ENCODE measurements around the gene SRMS.

The SRMS gene

DNA sequence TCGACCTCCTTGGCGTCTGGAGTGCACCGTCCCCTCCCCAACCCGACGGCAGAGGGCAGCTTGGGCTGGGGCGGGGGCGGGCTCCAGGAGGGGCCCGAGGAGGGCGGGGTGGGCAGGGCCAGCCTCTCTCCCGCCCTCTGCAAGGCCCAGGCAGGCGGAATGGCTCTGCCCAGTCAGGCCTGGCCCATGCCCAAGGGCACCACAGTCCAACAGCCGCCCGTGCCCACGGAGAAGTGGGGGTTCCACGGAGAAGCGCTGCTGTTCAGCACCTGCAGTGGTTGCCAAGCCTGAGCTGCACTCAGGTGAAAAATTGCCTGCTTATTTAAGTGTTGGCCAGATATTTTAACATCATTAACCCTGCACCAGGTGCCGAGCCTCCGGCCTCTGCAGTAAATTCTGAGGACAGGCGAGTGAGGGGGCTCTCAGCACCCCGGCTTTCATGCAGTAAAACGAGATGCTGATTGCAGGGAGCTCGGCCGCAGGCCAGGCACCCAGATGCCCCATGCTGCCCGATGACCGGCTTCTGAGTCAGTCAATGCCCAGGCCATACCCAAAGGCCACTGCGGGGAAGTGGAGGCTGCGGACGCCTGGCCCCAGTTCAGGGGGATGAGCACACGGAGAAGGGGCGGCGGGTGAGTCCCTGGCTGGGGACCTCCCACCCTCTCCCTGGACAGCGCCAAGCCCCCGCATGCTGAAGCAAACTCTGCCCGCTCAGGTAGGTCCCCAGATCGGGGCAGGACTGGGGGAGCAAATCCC, at the start of gene SRMS:
SRMS (minus strand) TSS at position 25 of the 756 bp plus-strand sequence. CDS start 286 bp downstream, outside the sequence.
- H3K9ac ChIP-seq (ENCODE audit: low read length): no peak within 1 kb of the TSS
- no peak within 1 kb of the TSS for H3K4me3 ChIP-seq (ENCODE audit: low read length)
- no peaks in the 10 kb centered on the region for H3K9me3 ChIP-seq (ENCODE audit: control insufficient read depth, low read length)
- no peaks in the 10 kb centered on the region for H3K36me3 ChIP-seq (ENCODE audit: control insufficient read depth, insufficient read depth, low read length, severe bottlenecking)
- no peak for DNase-seq (ENCODE audit: low read depth)
- H3K27me3 ChIP-seq (replicated peaks; ENCODE audit: control insufficient read depth, insufficient read depth, low read length): peaks cover 24% of the 10 kb centered on the region
- H3K4me1 ChIP-seq (ENCODE audit: control insufficient read depth, insufficient read depth, low read length): peaks cover 8% of the 10 kb centered on the region

DNA sequence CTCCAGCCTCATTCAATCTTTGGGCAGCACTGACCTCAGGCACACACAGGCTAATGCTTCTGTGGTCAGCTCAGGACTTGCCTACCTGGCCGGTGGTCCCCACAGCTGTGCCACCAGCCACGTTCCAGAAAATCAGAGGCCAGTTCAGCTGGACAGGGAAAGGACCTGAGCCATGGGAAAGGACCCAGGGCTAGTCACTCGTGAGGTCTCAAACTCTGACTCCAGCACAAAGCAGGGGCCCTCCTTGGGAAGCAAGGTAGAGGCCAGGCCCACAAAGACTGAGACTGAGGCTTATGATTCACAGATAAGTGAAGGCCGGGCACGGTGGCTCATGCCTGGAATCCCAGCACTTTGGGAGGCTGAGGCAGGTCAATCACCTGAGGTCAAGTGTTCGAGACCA, 48.9 kb upstream of the SRMS start:
- Histone ChIP-seq H3K9me3 (ENCODE audit: control insufficient read depth, low read length) (no peaks in the 10 kb centered on the region), H3K4me1 (ENCODE audit: control insufficient read depth, insufficient read depth, low read length) (peaks cover 6% of the 10 kb centered on the region), H3K9ac (ENCODE audit: low read length) (no peak overlapping the region), H3K4me3 (ENCODE audit: low read length) (no peak overlapping the region), H3K36me3 (ENCODE audit: control insufficient read depth, insufficient read depth, low read length, severe bottlenecking) (peaks cover 47% of the 10 kb centered on the region), H3K27me3 (replicated peaks; ENCODE audit: control insufficient read depth, insufficient read depth, low read length) (no peaks in the 10 kb centered on the region)
- DNase-seq (ENCODE audit: low read depth): no peak

GRCh38 chr20:63595416-63596127, 48.0 kb upstream of the SRMS start:
- H3K4me1 ChIP-seq (ENCODE audit: control insufficient read depth, insufficient read depth, low read length): peaks cover 6% of the 10 kb centered on the region
- H3K36me3 ChIP-seq (ENCODE audit: control insufficient read depth, insufficient read depth, low read length, severe bottlenecking): peaks cover 42% of the 10 kb centered on the region
- no peak overlapping the region for H3K4me3 ChIP-seq (ENCODE audit: low read length)
- no peaks in the 10 kb centered on the region for H3K27me3 ChIP-seq (replicated peaks; ENCODE audit: control insufficient read depth, insufficient read depth, low read length)
- no peak overlapping the region for H3K9ac ChIP-seq (ENCODE audit: low read length)
- DNase-seq (ENCODE audit: low read depth): no peak
- no peaks in the 10 kb centered on the region for H3K9me3 ChIP-seq (ENCODE audit: control insufficient read depth, low read length)

DNA sequence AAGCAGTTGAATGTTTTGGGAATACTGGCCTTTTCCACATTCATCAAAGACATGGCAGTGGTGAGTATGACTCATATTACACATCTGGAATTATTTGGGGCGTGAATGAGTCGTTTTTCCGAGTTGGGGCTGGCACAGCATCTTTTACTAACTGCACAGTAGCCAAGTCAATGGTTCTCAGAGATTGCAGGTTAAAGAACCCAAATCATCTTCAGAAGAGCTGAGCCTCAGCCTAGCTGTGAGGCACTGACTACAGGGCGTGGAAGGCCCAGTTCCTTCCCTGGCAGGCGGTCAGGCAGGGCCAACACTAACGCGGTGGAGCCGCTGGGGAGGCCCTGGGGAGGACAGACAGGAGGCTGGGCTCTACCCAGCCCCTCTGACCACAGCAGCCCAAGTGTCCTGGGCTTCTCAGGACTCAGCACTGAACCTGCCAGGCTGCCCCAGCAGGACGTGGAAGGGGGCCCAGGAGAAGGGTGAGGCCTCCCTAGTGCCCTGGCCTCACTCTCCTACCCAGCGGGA, 46.6 kb upstream of the SRMS start:
- Histone ChIP-seq H3K36me3 (ENCODE audit: control insufficient read depth, insufficient read depth, low read length, severe bottlenecking) (peaks cover 51% of the 10 kb centered on the region), H3K27me3 (replicated peaks; ENCODE audit: control insufficient read depth, insufficient read depth, low read length) (no peaks in the 10 kb centered on the region), H3K9me3 (ENCODE audit: control insufficient read depth, low read length) (no peaks in the 10 kb centered on the region), H3K4me3 (ENCODE audit: low read length) (no peak overlapping the region), H3K4me1 (ENCODE audit: control insufficient read depth, insufficient read depth, low read length) (peaks cover 6% of the 10 kb centered on the region), H3K9ac (ENCODE audit: low read length) (no peak overlapping the region)
- peak; percentile 52 for DNase-seq (ENCODE audit: low read depth)

- H3K27me3 ChIP-seq (replicated peaks; ENCODE audit: control insufficient read depth, insufficient read depth, low read length): no peaks in the 10 kb centered on the region
- H3K9ac ChIP-seq (ENCODE audit: low read length): no peak overlapping the region
- H3K9me3 ChIP-seq (ENCODE audit: control insufficient read depth, low read length): no peaks in the 10 kb centered on the region
- H3K4me3 ChIP-seq (ENCODE audit: low read length): no peak overlapping the region
- DNase-seq (ENCODE audit: low read depth): no peak
- H3K4me1 ChIP-seq (ENCODE audit: control insufficient read depth, insufficient read depth, low read length): peaks cover 6% of the 10 kb centered on the region
- peaks cover 44% of the 10 kb centered on the region for H3K36me3 ChIP-seq (ENCODE audit: control insufficient read depth, insufficient read depth, low read length, severe bottlenecking)
These were observed 45.1 kb upstream of the SRMS start for GRCh38 chr20:63592661-63593060.

DNA sequence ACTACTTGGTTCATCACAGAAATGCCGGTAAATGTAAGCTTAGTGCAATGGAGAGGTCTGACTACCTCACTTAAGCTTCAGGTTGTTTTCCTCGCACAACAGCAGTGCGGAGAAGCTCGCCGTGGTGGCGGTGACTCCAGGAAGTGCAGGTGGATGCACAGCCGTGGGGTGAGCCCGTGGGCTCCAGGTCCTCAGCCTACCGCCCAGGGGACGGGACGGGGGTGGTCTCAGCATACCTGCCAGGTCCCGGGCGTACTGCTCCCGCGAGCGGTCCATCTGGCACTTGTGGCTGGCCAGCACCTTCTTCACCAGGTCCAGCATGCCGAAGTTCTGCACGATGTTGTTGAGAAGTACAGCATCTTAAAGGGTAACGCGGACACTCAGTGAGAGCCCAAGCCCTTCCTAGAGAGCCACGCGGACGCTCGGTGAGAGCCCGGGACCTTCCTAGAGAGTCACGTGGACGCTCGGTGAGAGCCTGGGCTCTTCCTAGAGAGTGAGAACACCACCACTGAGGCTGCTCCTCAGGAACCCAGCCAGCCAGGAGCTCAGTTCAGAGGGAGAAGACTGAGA, 44.3 kb upstream of the SRMS start:
- Histone ChIP-seq H3K36me3 (ENCODE audit: control insufficient read depth, insufficient read depth, low read length, severe bottlenecking) (peaks cover 39% of the 10 kb centered on the region), H3K9ac (ENCODE audit: low read length) (no peak overlapping the region), H3K4me1 (ENCODE audit: control insufficient read depth, insufficient read depth, low read length) (peaks cover 6% of the 10 kb centered on the region), H3K4me3 (ENCODE audit: low read length) (no peak overlapping the region), H3K9me3 (ENCODE audit: control insufficient read depth, low read length) (no peaks in the 10 kb centered on the region), H3K27me3 (replicated peaks; ENCODE audit: control insufficient read depth, insufficient read depth, low read length) (no peaks in the 10 kb centered on the region)
- no peak for DNase-seq (ENCODE audit: low read depth)

DNA sequence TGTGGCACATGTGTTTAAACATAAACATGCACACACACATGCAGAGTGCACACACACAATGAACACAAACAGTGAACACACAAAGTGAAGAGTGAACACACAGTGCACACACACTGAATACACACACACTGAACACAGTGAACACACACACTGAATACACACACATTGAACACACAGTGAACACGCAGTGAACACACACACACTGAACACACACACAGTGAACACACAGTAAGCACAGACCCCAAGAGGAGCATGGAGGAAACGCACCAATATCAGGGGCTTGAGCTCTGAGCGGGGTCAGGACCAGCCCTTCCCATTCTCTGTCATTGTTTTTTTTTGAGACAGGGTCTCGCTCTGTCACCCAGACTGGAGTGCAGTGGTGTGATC, 43.6 kb upstream of the SRMS start:
- no peak overlapping the region for H3K9ac ChIP-seq (ENCODE audit: low read length)
- no peak for DNase-seq (ENCODE audit: low read depth)
- no peak overlapping the region for H3K4me3 ChIP-seq (ENCODE audit: low read length)
- peaks cover 35% of the 10 kb centered on the region for H3K36me3 ChIP-seq (ENCODE audit: control insufficient read depth, insufficient read depth, low read length, severe bottlenecking)
- H3K9me3 ChIP-seq (ENCODE audit: control insufficient read depth, low read length): no peaks in the 10 kb centered on the region
- H3K27me3 ChIP-seq (replicated peaks; ENCODE audit: control insufficient read depth, insufficient read depth, low read length): no peaks in the 10 kb centered on the region
- H3K4me1 ChIP-seq (ENCODE audit: control insufficient read depth, insufficient read depth, low read length): peaks cover 6% of the 10 kb centered on the region

GRCh38 chr20:63590218-63591146, 42.9 kb upstream of the SRMS start:
- peaks cover 35% of the 10 kb centered on the region for H3K36me3 ChIP-seq (ENCODE audit: control insufficient read depth, insufficient read depth, low read length, severe bottlenecking)
- no peak for DNase-seq (ENCODE audit: low read depth)
- no peaks in the 10 kb centered on the region for H3K27me3 ChIP-seq (replicated peaks; ENCODE audit: control insufficient read depth, insufficient read depth, low read length)
- H3K4me1 ChIP-seq (ENCODE audit: control insufficient read depth, insufficient read depth, low read length): peaks cover 6% of the 10 kb centered on the region
- no peak overlapping the region for H3K4me3 ChIP-seq (ENCODE audit: low read length)
- no peaks in the 10 kb centered on the region for H3K9me3 ChIP-seq (ENCODE audit: control insufficient read depth, low read length)
- no peak overlapping the region for H3K9ac ChIP-seq (ENCODE audit: low read length)

GRCh38 chr20:63589261-63590217, 42.0 kb upstream of the SRMS start:
- H3K27me3 ChIP-seq (replicated peaks; ENCODE audit: control insufficient read depth, insufficient read depth, low read length): no peaks in the 10 kb centered on the region
- peaks cover 32% of the 10 kb centered on the region for H3K36me3 ChIP-seq (ENCODE audit: control insufficient read depth, insufficient read depth, low read length, severe bottlenecking)
- no peak overlapping the region for H3K9ac ChIP-seq (ENCODE audit: low read length)
- H3K4me1 ChIP-seq (ENCODE audit: control insufficient read depth, insufficient read depth, low read length): peaks cover 6% of the 10 kb centered on the region
- no peak overlapping the region for H3K4me3 ChIP-seq (ENCODE audit: low read length)
- no peak for DNase-seq (ENCODE audit: low read depth)
- H3K9me3 ChIP-seq (ENCODE audit: control insufficient read depth, low read length): no peaks in the 10 kb centered on the region

- Histone ChIP-seq H3K27me3 (replicated peaks; ENCODE audit: control insufficient read depth, insufficient read depth, low read length) (no peaks in the 10 kb centered on the region), H3K4me3 (ENCODE audit: low read length) (no peak overlapping the region), H3K36me3 (ENCODE audit: control insufficient read depth, insufficient read depth, low read length, severe bottlenecking) (peaks cover 32% of the 10 kb centered on the region), H3K4me1 (ENCODE audit: control insufficient read depth, insufficient read depth, low read length) (no peaks in the 10 kb centered on the region), H3K9ac (ENCODE audit: low read length) (no peak overlapping the region), H3K9me3 (ENCODE audit: control insufficient read depth, low read length) (no peaks in the 10 kb centered on the region)
- no peak for DNase-seq (ENCODE audit: low read depth)
These were observed 41.1 kb upstream of the SRMS start for GRCh38 chr20:63588641-63589041.

Data from adipocyte (in vitro differentiated cells).